H9 (cell line): ENCODE measurements around the gene CELA2B. TPM values are rescaled to one million over a fixed set of nuclear protein-coding genes. Genes with fewer than 3 reads are reported as not detected.

Experiments
- DNase-seq: peaks from one replicate; pipeline ENCODE4 v3.0.0-alpha.2; 2017
- H2AFZ ChIP-seq: one replicate; pipeline ENCODE4 v1.6.1; 2013; ENCODE audit warnings: mild to moderate bottlenecking, low read length, control low read depth, moderate library complexity
- H2AK5ac ChIP-seq: 2 replicates; pipeline ENCODE4 v1.6.1; 2013; ENCODE audit warnings: low read length, control low read depth, mixed read lengths; ENCODE audit not compliant: insufficient read length
- H2BK120ac ChIP-seq: one replicate; pipeline ENCODE4 v1.6.1; 2013; ENCODE audit warnings: low read depth, mild to moderate bottlenecking, low read length, control low read depth, inconsistent platforms; ENCODE audit not compliant: poor library complexity, severe bottlenecking
- H2BK12ac ChIP-seq: 2 replicates; pipeline ENCODE4 v1.6.1; 2013; ENCODE audit warnings: low read length, control low read depth, mixed read lengths, low read depth; ENCODE audit not compliant: insufficient read length
- H2BK15ac ChIP-seq: 2 replicates; pipeline ENCODE4 v1.6.1; 2013; ENCODE audit warnings: low read depth, low read length, control low read depth
- H2BK20ac ChIP-seq: one replicate; pipeline ENCODE4 v1.6.1; 2013; ENCODE audit warnings: low read depth, mild to moderate bottlenecking, low read length, control low read depth, inconsistent platforms; ENCODE audit not compliant: poor library complexity, severe bottlenecking
- H2BK5ac ChIP-seq: 2 replicates; pipeline ENCODE4 v1.6.1; 2013; ENCODE audit warnings: low read length, control low read depth, mixed read lengths; ENCODE audit not compliant: insufficient read length
- H3K14ac ChIP-seq: 2 replicates; pipeline ENCODE4 v1.6.1; 2013; ENCODE audit warnings: low read length, control low read depth; ENCODE audit not compliant: insufficient read depth
- H3K18ac ChIP-seq: 2 replicates; pipeline ENCODE4 v1.6.1; 2013; ENCODE audit warnings: low read depth, mild to moderate bottlenecking, mixed read lengths, low read length, control low read depth; ENCODE audit not compliant: insufficient read length
- H3K23ac ChIP-seq: 2 replicates; pipeline ENCODE4 v1.6.1; 2013; ENCODE audit warnings: low read length, control low read depth, mixed read lengths, low read depth; ENCODE audit not compliant: insufficient read length
- H3K23me2 ChIP-seq: 2 replicates; pipeline ENCODE4 v1.6.1; 2013; ENCODE audit warnings: low read depth, mild to moderate bottlenecking, mixed read lengths, low read length, control low read depth; ENCODE audit not compliant: insufficient read length, poor library complexity, severe bottlenecking
- H3K27ac ChIP-seq: 2 replicates; pipeline ENCODE4 v1.5.1; 2013; ENCODE audit warnings: low read length, control low read depth, mixed read lengths, low read depth; ENCODE audit not compliant: insufficient read length
- H3K27me3 ChIP-seq: 2 replicates; pipeline ENCODE4 v1.6.1; 2013; ENCODE audit warnings: low read length, control low read depth, inconsistent platforms; ENCODE audit not compliant: insufficient read depth
- H3K4ac ChIP-seq: 2 replicates; pipeline ENCODE4 v1.6.1; 2013; ENCODE audit warnings: low read depth, mild to moderate bottlenecking, control low read depth, inconsistent platforms, low read length, moderate library complexity
- H3K4me1 ChIP-seq: 2 replicates; pipeline ENCODE4 v1.6.1; 2013; ENCODE audit warnings: low read length, control low read depth, inconsistent platforms; ENCODE audit not compliant: insufficient read depth
- H3K4me2 ChIP-seq: 2 replicates; pipeline ENCODE4 v1.6.1; 2013; ENCODE audit warnings: low read length, control low read depth, mixed read lengths; ENCODE audit not compliant: insufficient read length, insufficient read depth
- H3K56ac ChIP-seq: 2 replicates; pipeline ENCODE4 v1.6.1; 2013; ENCODE audit warnings: low read depth, mild to moderate bottlenecking, mixed read lengths, low read length, control low read depth; ENCODE audit not compliant: insufficient read length
- H3K79me1 ChIP-seq: 2 replicates; pipeline ENCODE4 v1.6.1; 2013; ENCODE audit warnings: low read depth, mild to moderate bottlenecking, moderate library complexity, low read length, control low read depth, inconsistent platforms; ENCODE audit not compliant: insufficient read depth, poor library complexity, severe bottlenecking
- H3K79me2 ChIP-seq: 2 replicates; pipeline ENCODE4 v1.6.1; 2013; ENCODE audit warnings: low read length, control low read depth, inconsistent platforms; ENCODE audit not compliant: insufficient read depth
- H3K9ac ChIP-seq: 2 replicates; pipeline ENCODE4 v1.6.1; 2013; ENCODE audit warnings: low read length, control low read depth, mixed read lengths; ENCODE audit not compliant: insufficient read length; ENCODE audit errors: extremely low read depth
- H3K9me3 ChIP-seq: one replicate; pipeline ENCODE4 v1.6.1; 2013; ENCODE audit warnings: low read depth, low read length, inconsistent platforms; ENCODE audit not compliant: control insufficient read depth
- H3T11ph ChIP-seq: one replicate; pipeline ENCODE4 v1.6.1; 2013; ENCODE audit warnings: mild to moderate bottlenecking, low read length, control low read depth, inconsistent platforms
- H4K20me1 ChIP-seq: one replicate; pipeline ENCODE4 v1.6.1; 2013; ENCODE audit not compliant: control insufficient read depth, insufficient read length, insufficient read depth
- H4K5ac ChIP-seq: 2 replicates; pipeline ENCODE4 v1.6.1; 2013; ENCODE audit warnings: low read depth, mild to moderate bottlenecking, mixed read lengths, low read length, control low read depth; ENCODE audit not compliant: insufficient read length
- H4K8ac ChIP-seq: replicated peaks from 2 replicates; pipeline ENCODE4 v1.6.1; 2013; ENCODE audit warnings: low read length, control low read depth, mixed read lengths, low read depth; ENCODE audit not compliant: insufficient read length
- H4K91ac ChIP-seq: 2 replicates; pipeline ENCODE4 v1.6.1; 2013; ENCODE audit warnings: low read depth, mild to moderate bottlenecking, moderate library complexity, mixed read lengths, low read length, control low read depth; ENCODE audit not compliant: insufficient read length
- H3K27ac Mint-ChIP-seq, 3 experiments: 2 replicates in 2 of 3; 3 replicates in 1 of 3; pipeline ENCODE4 v1.8.0; 2020 to 2021; ENCODE audit warnings: mixed read lengths in 3 of 3, mild to moderate bottlenecking in 1 of 3, moderate library complexity in 1 of 3
- H3K27me3 Mint-ChIP-seq: 2 replicates; pipeline ENCODE4 v1.8.0; 2021; ENCODE audit warnings: low read depth, mild to moderate bottlenecking, moderate library complexity, mixed read lengths
- H3K36me3 Mint-ChIP-seq, 3 experiments: 2 replicates in 2 of 3; 3 replicates in 1 of 3; pipeline ENCODE4 v1.8.0; 2020 to 2021; ENCODE audit warnings: low read depth in 3 of 3, mixed read lengths in 3 of 3; ENCODE audit not compliant: insufficient read depth in 1 of 3
- H3K4me1 Mint-ChIP-seq, 2 experiments: 2 replicates each; pipeline ENCODE4 v1.8.0; 2020; ENCODE audit warnings: mixed read lengths in 2 of 2
- H3K4me3 Mint-ChIP-seq, 2 experiments: 2 replicates in 1 of 2; 3 replicates in 1 of 2; pipeline ENCODE4 v1.8.0; 2020 to 2021; ENCODE audit warnings: mild to moderate bottlenecking in 2 of 2, mixed read lengths in 2 of 2, moderate library complexity in 1 of 2
- H3K9me3 Mint-ChIP-seq, 2 experiments: 2 replicates in 1 of 2; 3 replicates in 1 of 2; pipeline ENCODE4 v1.8.0; 2020; ENCODE audit warnings: mild to moderate bottlenecking in 2 of 2, mixed read lengths in 2 of 2, moderate library complexity in 1 of 2
- WGBS: extraction: QIAGEN DNeasy Blood & Tissue Kit; methylation state at CpG from one replicate; pipeline ENCODE4 v1.1.7; 2013; ENCODE audit warnings: missing lambda C conversion rate, low lambda C conversion rate, mixed read lengths; ENCODE audit not compliant: insufficient read length; ENCODE audit errors: extremely low coverage; 5-methylcytosine and 5-hydroxymethylcytosine counted together
- total RNA-seq: library from RNA; stranded (reverse); gene quantifications from 2 replicates; pipeline ENCODE4 v1.2.1, GENCODE V29; 2021
- TF ChIP-seq, protein P1 (sequence below): fragments of 200-600 bp; sonication (generic); conservative IDR thresholded peaks from 3 replicates; pipeline ENCODE4 v1.8.0; 2021; ENCODE audit warnings: antibody characterized with exemption, mild to moderate bottlenecking

CELA2B gene
- total RNA-seq, 1 experiment from 2014 or later: not detected

DNA sequence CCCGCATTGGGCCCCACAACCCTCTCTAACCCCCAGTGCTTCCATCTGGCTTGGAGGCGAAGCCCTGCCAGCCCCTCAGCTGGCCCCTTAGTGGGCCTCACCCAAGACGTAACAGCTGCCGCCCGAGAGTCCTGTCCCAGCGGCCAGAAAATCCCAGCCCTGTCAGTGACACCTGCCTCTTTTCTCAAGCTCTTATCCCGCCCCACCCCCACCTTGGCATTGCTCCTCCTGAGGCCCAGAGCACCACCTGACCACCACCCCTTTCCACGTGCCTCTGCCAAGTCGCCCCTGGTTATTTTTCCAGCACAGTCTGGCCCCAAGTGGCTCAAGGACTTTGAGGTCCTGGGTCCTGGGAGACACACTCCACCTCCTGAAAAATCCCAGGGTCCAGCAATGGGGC, 43.6 kb upstream of the CELA2B start:
- Histone ChIP-seq H3K79me1 (no peaks in the 10 kb centered on the region), H3K14ac (no peak overlapping the region), H2AK5ac (no peak overlapping the region), H3K4me2 (no peak overlapping the region), H3K23me2 (no peaks in the 10 kb centered on the region), H3K79me2 (no peaks in the 10 kb centered on the region), H3K4me1 (no peaks in the 10 kb centered on the region), H2AFZ (no peak overlapping the region), H4K91ac (no peak overlapping the region), H3K9me3 (no peaks in the 10 kb centered on the region), H3K4ac (no peak overlapping the region), H3K56ac (no peak overlapping the region), H2BK5ac (no peak overlapping the region), H3K27ac (no peak overlapping the region), H3K23ac (no peak overlapping the region), H2BK15ac (no peak overlapping the region), H4K20me1 (no peaks in the 10 kb centered on the region), H2BK12ac (no peak overlapping the region), H3K18ac (no peak overlapping the region), H3K27me3 (no peaks in the 10 kb centered on the region), H3T11ph (no peak overlapping the region), H2BK120ac (no peak overlapping the region), H3K9ac (no peak overlapping the region), H4K5ac (no peak overlapping the region), H4K8ac (no peak overlapping the region), H2BK20ac (no peak overlapping the region)
- DNase-seq: no peak
- TF ChIP-seq, protein P1, sequence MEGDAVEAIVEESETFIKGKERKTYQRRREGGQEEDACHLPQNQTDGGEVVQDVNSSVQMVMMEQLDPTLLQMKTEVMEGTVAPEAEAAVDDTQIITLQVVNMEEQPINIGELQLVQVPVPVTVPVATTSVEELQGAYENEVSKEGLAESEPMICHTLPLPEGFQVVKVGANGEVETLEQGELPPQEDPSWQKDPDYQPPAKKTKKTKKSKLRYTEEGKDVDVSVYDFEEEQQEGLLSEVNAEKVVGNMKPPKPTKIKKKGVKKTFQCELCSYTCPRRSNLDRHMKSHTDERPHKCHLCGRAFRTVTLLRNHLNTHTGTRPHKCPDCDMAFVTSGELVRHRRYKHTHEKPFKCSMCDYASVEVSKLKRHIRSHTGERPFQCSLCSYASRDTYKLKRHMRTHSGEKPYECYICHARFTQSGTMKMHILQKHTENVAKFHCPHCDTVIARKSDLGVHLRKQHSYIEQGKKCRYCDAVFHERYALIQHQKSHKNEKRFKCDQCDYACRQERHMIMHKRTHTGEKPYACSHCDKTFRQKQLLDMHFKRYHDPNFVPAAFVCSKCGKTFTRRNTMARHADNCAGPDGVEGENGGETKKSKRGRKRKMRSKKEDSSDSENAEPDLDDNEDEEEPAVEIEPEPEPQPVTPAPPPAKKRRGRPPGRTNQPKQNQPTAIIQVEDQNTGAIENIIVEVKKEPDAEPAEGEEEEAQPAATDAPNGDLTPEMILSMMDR: no peak
- H3K4me3 Mint-ChIP-seq: no peak overlapping the region
- no peaks in the 10 kb centered on the region; a peak in 1 of 5 replicates for H3K9me3 Mint-ChIP-seq
- peaks cover 2% of the 10 kb centered on the region for H3K27me3 Mint-ChIP-seq
- 0 out of 7 replicates have a peak overlapping the region, but pooled peaks of 1 of the 3 experiments have one; percentile 28 for H3K27ac Mint-ChIP-seq
- peaks cover 5 to 14% of the 10 kb centered on the region in 2 experiments for H3K4me1 Mint-ChIP-seq
- peaks cover 0 to 4% (median 0%) of the 10 kb centered on the region in 3 experiments; a peak in 2 of 7 replicates for H3K36me3 Mint-ChIP-seq
- no CpG with 5 or more reads among the region's 9 CpGs for WGBS
